Fibroblast of lung (primary cell): ENCODE results near the gene HOXC10. TPM values are rescaled to one million over a fixed set of nuclear protein-coding genes. Genes with fewer than 3 reads are reported as not detected.

ENCODE experiments used
- DNase-seq, 2 donors: peaks; one replicate each; pipeline versions ENCODE4 v3.0.0 to v3.0.0-alpha.2; 2010; ENCODE audit warnings: low read depth in 2 of 2
- H2AFZ ChIP-seq: 2 replicates; pipeline ENCODE4 v1.5.1; 2012; ENCODE audit warnings: low read length, control low read depth, inconsistent platforms
- H3K27ac ChIP-seq: 2 replicates; pipeline ENCODE4 v1.5.1; 2011; ENCODE audit warnings: low read length, control low read depth; ENCODE audit not compliant: insufficient read depth
- H3K27me3 ChIP-seq: 2 replicates; pipeline ENCODE4 v1.5.1; 2011; ENCODE audit warnings: mild to moderate bottlenecking, low read length; ENCODE audit not compliant: control insufficient read depth, insufficient read depth
- H3K36me3 ChIP-seq: 2 replicates; pipeline ENCODE4 v1.5.1; 2011; ENCODE audit warnings: low read length; ENCODE audit not compliant: control insufficient read depth, insufficient read depth
- H3K4me1 ChIP-seq: 2 replicates; pipeline ENCODE4 v1.5.1; 2011; ENCODE audit warnings: low read length; ENCODE audit not compliant: control insufficient read depth, insufficient read depth; ENCODE audit errors: extremely low read depth
- H3K4me2 ChIP-seq: 2 replicates; pipeline ENCODE4 v1.5.1; 2011; ENCODE audit warnings: low read length, control low read depth; ENCODE audit not compliant: insufficient read depth; ENCODE audit errors: extremely low read depth
- H3K4me3 ChIP-seq, 4 experiments: fragments of 200-600 bp in 1 of 4; sonication (generic) in 1 of 4; replicated peaks in 1 of 4; 2 replicates each; pipeline ENCODE4 v1.5.1; 2011 to 2016; ENCODE audit warnings: low read length in 4 of 4, low read depth in 3 of 4, mild to moderate bottlenecking in 3 of 4, control low read depth in 2 of 4, inconsistent platforms in 1 of 4, mixed read lengths in 1 of 4; ENCODE audit not compliant: insufficient read depth in 1 of 4; ENCODE audit errors: control extremely low read depth in 1 of 4
- H3K79me2 ChIP-seq: 2 replicates; pipeline ENCODE4 v1.5.1; 2012; ENCODE audit warnings: mild to moderate bottlenecking, low read length, inconsistent platforms; ENCODE audit not compliant: control insufficient read depth, insufficient read depth
- H3K9ac ChIP-seq: 2 replicates; pipeline ENCODE4 v1.5.1; 2011; ENCODE audit warnings: mild to moderate bottlenecking, low read length, control low read depth; ENCODE audit not compliant: insufficient read depth
- H3K9me3 ChIP-seq: 2 replicates; pipeline ENCODE4 v1.5.1; 2012; ENCODE audit warnings: low read depth, low read length; ENCODE audit not compliant: control insufficient read depth, insufficient read depth
- H4K20me1 ChIP-seq: 2 replicates; pipeline ENCODE4 v1.5.1; 2011; ENCODE audit warnings: low read length; ENCODE audit not compliant: control insufficient read depth, insufficient read depth; ENCODE audit errors: extremely low read depth
- EZH2 ChIP-seq: IDR thresholded peaks from 2 replicates; pipeline ENCODE4 v1.5.1; 2012; ENCODE audit warnings: low read length, control low read depth, mild to moderate bottlenecking; ENCODE audit errors: missing control alignments
- polyA plus RNA-seq, 2 donors: library from polyadenylated mRNA; depleted of rRNA in 1 of 2; stranded (reverse) in 1 of 2; unstranded in 1 of 2; fragments of >200 nt; gene quantifications; 2 replicates each; pipeline ENCODE4 v1.2.1, GENCODE V29; 2011 to 2012; ENCODE audit warnings: missing spikeins in 1 of 2
- total RNA-seq: library from RNA; depleted of rRNA; stranded (reverse); fragments of >200 nt; gene quantifications from 2 replicates; pipeline ENCODE4 v1.2.1, GENCODE V29; 2014
- TF ChIP-seq, protein P1 (sequence below), 2 donors: IDR thresholded peaks in 1 of 2; conservative IDR thresholded peaks in 1 of 2; 1 replicate in 1 of 2; 2 replicates in 1 of 2; pipeline ENCODE4 v1.5.1; 2011 to 2012; ENCODE audit warnings: low read length in 2 of 2, control low read depth in 1 of 2, inconsistent platforms in 1 of 2, low read depth in 1 of 2, mild to moderate bottlenecking in 1 of 2

The HOXC10 gene
- total and polyA plus RNA-seq, 2 donors (not counting 1 experiment from before 2014, with no cell fraction given): 0.06 TPM; not detected in 1

DNA sequence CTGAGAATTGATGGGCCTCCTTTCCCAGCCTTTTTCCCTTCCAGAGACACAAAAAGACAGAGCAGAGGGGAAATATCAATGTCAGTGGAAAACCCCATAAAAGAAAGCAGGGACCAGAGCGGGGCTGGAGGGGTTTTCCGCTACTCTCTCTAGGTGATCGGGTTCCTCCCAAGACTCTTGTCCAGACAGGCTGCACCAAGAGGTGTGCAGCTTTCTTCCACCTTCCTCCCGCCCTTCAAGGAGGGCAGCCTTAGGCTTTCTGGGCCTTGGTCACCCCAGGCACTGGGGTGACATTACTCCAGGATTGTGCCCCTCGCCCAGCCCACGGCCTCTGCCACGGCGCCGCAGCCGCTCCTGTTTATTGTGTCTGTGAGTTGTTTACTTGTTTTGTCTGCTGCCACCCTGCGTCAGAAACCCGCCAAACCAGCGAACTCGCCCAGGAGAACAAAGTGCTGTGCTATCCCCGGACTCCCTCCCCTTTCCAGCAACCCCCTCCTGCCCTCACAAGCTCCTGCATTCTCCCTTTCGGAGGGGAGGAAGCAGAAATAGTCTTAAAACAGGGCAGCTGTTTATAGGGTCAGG is 36.6 kb downstream of the HOXC10 start:
- Histone ChIP-seq H3K4me3 (no peak overlapping the region), H3K4me2 (no peak overlapping the region), H3K79me2 (no peaks in the 10 kb centered on the region), H4K20me1 (no peaks in the 10 kb centered on the region), H3K27me3 (peaks cover 36% of the 10 kb centered on the region), H3K27ac (no peak overlapping the region), H3K36me3 (no peaks in the 10 kb centered on the region), H3K4me1 (no peaks in the 10 kb centered on the region), H3K9me3 (no peaks in the 10 kb centered on the region), H3K9ac (no peak overlapping the region), H2AFZ (no peak overlapping the region)
- no peak for DNase-seq
- TF ChIP-seq EZH2: no peak
- TF ChIP-seq, protein P1, sequence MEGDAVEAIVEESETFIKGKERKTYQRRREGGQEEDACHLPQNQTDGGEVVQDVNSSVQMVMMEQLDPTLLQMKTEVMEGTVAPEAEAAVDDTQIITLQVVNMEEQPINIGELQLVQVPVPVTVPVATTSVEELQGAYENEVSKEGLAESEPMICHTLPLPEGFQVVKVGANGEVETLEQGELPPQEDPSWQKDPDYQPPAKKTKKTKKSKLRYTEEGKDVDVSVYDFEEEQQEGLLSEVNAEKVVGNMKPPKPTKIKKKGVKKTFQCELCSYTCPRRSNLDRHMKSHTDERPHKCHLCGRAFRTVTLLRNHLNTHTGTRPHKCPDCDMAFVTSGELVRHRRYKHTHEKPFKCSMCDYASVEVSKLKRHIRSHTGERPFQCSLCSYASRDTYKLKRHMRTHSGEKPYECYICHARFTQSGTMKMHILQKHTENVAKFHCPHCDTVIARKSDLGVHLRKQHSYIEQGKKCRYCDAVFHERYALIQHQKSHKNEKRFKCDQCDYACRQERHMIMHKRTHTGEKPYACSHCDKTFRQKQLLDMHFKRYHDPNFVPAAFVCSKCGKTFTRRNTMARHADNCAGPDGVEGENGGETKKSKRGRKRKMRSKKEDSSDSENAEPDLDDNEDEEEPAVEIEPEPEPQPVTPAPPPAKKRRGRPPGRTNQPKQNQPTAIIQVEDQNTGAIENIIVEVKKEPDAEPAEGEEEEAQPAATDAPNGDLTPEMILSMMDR (conservative IDR thresholded peaks at IDR 0.05 in 1 of 2, IDR thresholded peaks at IDR 0.05 in 1 of 2; ENCODE audit: low read depth in 1 of 2, low read length in 2 of 2): no peak

DNA sequence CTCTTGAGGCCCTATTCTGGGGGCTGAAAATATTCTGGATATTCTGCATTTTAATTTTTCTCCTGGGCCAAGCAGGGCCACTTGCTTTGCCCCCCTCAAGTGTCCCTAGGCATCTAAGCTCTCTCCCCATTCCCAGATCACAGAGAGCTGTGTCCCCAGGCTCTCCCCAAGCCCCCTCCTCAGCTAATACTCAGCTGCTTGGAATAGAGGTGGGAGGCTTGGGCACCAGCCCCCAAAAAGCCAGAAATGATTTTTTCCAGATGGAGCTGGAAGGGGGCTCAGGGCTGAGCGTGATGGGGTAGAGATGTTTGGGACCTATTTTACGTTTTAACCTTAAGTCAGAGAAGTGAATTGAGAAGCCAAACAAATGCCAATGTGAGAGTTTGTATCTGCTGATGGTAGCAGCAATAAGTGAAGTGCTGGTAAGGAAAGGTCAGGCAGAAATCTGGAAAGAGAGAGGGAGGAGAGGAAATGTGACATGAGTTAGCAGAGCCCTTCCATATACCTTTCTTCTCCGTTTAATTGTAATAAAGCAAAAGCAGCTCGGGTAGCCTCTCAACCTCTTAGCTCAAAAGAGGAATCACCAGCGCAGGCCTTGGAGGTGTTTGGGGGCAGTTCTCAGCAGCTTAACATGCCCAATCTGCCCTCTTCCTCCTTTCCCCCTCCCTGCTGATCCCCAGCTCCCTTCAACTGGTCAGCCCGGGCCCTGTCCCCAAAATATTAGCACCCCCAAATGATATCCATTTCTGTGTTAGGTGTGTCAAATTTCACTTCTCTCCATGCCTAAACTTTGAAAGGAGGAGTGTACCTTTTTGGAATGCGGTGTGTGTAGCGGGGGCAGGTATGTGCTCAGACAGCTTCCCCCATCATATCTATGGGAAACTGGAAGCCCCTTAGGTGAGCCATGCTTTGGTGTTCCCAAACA is 38.3 kb downstream of the HOXC10 start:
- Histone ChIP-seq H3K79me2 (no peaks in the 10 kb centered on the region), H2AFZ (no peak overlapping the region), H4K20me1 (no peaks in the 10 kb centered on the region), H3K27ac (no peak overlapping the region), H3K4me2 (no peak overlapping the region), H3K4me1 (no peaks in the 10 kb centered on the region), H3K4me3 (no peak overlapping the region), H3K9me3 (no peaks in the 10 kb centered on the region), H3K9ac (no peak overlapping the region), H3K27me3 (peaks cover 43% of the 10 kb centered on the region), H3K36me3 (no peaks in the 10 kb centered on the region)
- TF ChIP-seq EZH2: no peak
- TF ChIP-seq, protein P1 (conservative IDR thresholded peaks at IDR 0.05 in 1 of 2, IDR thresholded peaks at IDR 0.05 in 1 of 2; ENCODE audit: low read depth in 1 of 2, low read length in 2 of 2): no peak
- no peak for DNase-seq

DNA sequence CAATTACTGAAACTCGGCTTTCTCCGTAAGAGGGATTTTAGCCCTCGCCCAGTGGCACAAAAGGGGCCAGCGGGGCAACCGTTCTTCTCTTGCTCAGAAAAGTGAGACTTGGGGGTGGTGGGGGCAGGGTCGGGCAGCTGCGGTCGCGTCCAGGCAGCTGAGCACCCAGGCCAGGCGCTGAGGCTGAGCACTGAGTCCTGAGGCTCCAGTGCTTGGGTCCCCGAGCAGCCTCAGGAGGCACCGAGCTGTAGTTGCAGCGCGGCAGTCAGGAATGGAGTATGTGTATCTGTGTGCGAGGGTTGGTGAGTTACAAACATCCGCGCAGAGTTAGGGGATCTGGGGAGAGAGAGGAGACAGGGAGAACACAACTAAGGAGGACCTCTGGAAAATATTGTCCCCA is 39.2 kb downstream of the HOXC10 start:
- no peak overlapping the region for H3K4me2 ChIP-seq
- DNase-seq: no peak
- no peak overlapping the region for H2AFZ ChIP-seq
- no peaks in the 10 kb centered on the region for H3K9me3 ChIP-seq
- H3K9ac ChIP-seq: no peak overlapping the region
- H3K27me3 ChIP-seq: peaks cover 48% of the 10 kb centered on the region
- H3K79me2 ChIP-seq: no peaks in the 10 kb centered on the region
- no peak overlapping the region for H3K27ac ChIP-seq
- H3K4me3 ChIP-seq: no peak overlapping the region
- TF ChIP-seq EZH2: no peak
- TF ChIP-seq, protein P1 (conservative IDR thresholded peaks at IDR 0.05 in 1 of 2, IDR thresholded peaks at IDR 0.05 in 1 of 2; ENCODE audit: low read depth in 1 of 2, low read length in 2 of 2): no peak
- H3K36me3 ChIP-seq: no peaks in the 10 kb centered on the region
- no peaks in the 10 kb centered on the region for H4K20me1 ChIP-seq
- H3K4me1 ChIP-seq: no peaks in the 10 kb centered on the region
